ENCODE measurements around the gene CIP2A.
A peak's percentile ranks its signal among the peaks of the same experiment; 100 is the strongest.
"Not testable (repeated sequence)": the region's sequence is repeated elsewhere in the genome, so short reads cannot be mapped to it uniquely, and the experiment has no call there.

CIP2A gene

GRCh38 chr3:108589081-108589997 is at the start of gene CIP2A, which contains the start of gene DZIP3:
CIP2A (minus strand) TSS chr3:108589438; CDS start chr3:108589375, 63 bp downstream.
DZIP3 (plus strand) TSS chr3:108589722; CDS start chr3:108605407, 15,685 bp downstream.
- DNase-seq: peak; percentile 94 to 96 (median 94)

DNA sequence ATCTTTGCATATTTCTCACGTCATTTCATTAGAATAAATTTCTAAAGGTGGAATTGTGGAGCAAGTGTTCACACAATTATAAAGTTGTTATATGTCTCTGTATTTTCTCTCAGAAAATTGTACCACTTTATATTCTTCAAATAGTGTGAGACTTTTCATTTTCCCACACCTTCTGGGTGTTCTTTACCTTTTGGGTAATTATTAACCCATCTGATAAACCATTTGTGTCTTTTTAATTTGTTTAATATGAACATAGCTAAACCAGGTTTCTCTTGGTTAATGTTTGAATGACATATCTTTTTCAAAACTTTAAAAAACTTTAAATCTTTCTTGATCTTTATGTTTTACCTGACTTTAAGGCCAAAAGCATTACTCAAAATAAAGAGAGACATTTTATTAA is 40.7 kb upstream of the CIP2A start:
- DNase-seq: no peak

GRCh38 chr3:108623504-108623903 is 34.3 kb upstream of the CIP2A start:
- DNase-seq: no peak

GRCh38 chr3:108620250-108620649 is 31.0 kb upstream of the CIP2A start:
- DNase-seq: no peak

DNA sequence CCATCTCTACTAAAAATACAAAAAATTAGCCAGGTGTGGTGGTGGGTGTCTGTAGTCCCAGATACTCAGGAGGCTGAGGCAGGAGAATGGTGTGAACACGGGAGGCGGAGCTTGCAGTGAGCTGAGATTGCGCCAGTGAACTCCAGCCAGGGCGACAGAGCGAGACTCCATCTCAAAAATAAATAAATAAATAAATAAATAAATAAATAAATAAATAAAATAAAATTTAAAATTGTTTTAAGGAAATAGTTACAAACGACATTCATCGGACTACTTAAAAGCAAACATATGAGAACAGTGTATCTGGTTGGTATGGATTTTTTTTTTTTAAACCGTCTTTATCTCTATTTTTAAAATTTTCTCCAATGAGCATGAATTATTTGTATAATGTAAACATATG is 26.9 kb upstream of the CIP2A start:
- not testable (repeated sequence) for DNase-seq

DNA sequence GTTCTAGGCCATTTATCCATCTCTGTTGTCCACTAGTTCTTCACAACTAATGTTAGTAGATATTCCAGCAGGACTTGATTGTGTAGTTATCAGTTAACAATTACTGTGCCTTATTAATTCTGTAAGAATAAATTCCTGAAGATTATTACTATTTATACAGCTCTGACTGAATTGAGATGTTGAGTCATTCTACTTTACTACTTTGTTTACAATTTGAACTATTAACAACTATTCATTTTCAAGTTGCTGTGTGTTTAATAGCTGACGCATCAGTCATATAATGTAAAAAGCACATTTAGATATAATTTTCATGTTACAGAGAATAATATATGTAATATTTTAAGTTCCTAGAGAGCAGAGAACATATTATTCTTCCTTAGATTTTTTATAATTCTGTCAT is 21.4 kb upstream of the CIP2A start:
- no peak for DNase-seq

GRCh38 chr3:108608750-108609149 is 19.5 kb upstream of the CIP2A start:
- no peak for DNase-seq

DNA sequence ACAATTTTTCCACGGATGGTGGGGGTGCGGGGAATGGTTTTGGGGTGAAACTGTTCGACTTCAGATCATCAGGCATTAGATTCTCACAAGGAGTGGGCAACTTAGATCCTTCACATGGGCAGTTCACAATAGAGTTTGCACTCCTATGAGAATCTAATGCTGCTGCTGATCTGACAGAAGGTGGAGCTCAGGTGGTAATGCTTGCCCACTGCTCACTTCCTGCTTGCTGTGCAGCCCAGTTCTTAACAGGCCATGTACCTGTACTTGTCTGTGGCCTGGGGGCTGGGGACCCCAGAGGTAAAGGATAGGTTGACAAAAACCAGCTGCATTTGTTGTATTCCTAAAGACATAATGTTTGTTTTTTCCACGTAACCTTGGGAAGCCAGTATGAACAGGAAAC is 16.3 kb upstream of the CIP2A start:
- DNase-seq: no peak

DNA sequence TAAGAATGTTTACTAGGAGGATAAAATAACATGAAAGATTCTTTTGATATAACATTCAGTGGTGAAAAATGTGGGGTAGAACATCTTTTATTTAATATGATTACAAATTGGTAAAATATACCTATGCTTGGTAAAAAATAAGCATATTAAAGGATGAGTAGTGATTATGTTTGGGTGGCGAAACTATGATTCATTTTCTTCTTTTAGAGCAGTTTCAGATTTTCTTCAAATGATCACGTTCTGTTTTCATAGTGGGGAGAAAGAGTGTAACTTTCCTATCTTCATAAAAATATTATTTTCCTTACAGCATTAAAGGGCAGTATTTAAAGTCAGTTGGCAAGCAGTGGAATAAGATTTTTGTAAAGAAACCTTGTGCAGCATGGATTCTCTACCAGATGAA is 15.8 kb upstream of the CIP2A start:
- DNase-seq: no peak

GRCh38 chr3:108603691-108604090 is 14.5 kb upstream of the CIP2A start:
- no peak for DNase-seq

DNA sequence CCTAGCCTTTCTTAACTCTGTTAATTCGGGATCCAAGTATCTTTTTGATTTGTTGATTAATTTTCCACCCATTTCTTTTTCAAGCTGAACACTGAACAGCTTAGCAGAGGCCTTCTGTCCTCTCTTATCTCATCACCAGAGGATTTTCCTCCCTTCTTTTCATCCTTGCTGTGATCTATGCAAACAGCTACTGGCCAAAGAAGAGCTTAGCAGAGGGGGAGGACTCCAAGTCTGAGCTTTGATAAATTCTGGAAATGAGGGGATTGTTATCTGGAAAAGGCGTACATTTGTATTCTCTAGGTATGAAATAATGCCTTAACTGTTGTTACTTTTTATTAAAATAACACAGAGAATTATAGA is 13.7 kb upstream of the CIP2A start:
- no peak for DNase-seq

- DNase-seq: no peak
These were observed 13.2 kb upstream of the CIP2A start for GRCh38 chr3:108602249-108602934.

GRCh38 chr3:108599677-108600409 is 10.6 kb upstream of the CIP2A start:
- DNase-seq: no peak

GRCh38 chr3:108598375-108598774 is 9.1 kb upstream of the CIP2A start:
- no peak for DNase-seq

DNA sequence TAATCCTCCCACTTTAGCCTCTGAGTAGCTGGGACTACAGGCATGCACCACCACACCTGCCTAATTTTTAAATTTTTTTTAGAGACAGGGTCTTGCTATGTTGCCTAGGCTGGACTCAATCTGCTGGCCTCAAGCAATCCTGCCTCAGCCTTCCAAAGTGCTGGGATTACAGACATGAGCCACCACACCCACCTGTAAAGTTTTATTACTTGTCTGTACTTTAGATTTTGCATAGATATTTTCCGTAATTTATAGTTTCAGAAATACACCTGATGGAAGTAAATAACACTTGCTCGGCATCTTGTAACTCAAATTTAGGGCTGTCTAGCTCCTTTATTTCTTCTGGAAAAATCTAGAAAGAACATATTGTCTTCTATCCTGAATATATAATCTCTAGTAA is 6.1 kb upstream of the CIP2A start:
- DNase-seq: no peak

GRCh38 chr3:108590460-108590859 is 1.2 kb upstream of the CIP2A start:
- no peak for DNase-seq

DNA sequence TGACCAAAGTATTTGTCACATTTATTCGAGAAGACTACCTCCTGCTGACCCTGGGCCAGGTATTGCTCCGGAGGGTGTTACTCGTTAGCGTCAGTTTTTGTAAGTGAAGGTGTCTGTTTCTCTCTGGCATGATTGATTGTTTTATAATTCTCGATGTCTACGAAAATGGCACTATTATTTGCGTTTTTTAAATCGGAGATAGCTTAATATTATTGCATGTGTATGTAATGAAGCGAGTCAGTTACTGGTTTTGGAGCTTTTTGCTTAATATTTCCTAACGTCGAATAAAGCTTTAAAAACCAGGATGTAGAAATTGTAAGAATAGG is 723 bp upstream of the CIP2A start:
- DNase-seq: no peak

DNA sequence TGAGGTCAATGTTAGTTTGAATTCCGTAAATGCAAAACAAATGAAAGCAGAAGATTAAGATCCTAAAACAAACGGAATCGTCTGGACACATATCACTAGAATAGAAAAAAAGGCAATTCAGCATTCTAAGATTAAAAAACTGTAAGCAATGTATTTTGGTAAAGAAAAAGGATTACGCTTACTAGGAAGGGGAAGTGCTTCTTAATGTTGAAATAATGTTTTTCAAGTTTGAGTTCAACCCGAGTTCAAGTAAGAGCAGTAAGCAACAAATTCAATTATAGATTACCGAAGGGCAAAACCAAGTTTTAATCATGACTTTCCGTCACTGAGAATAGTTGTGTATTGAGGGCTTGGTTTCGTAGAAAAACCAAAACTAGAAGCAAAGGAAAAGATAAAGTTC is 637 bp downstream of the CIP2A start:
- peak; percentile 45 to 70 (median 67) for DNase-seq

- DNase-seq: no peak
These were observed 11.2 kb downstream of the CIP2A start for GRCh38 chr3:108578064-108578463.

- DNase-seq: no peak
These were observed 19.9 kb downstream of the CIP2A start for GRCh38 chr3:108569336-108569735.

GRCh38 chr3:108566599-108566998 is 22.6 kb downstream of the CIP2A start:
- no peak for DNase-seq

DNA sequence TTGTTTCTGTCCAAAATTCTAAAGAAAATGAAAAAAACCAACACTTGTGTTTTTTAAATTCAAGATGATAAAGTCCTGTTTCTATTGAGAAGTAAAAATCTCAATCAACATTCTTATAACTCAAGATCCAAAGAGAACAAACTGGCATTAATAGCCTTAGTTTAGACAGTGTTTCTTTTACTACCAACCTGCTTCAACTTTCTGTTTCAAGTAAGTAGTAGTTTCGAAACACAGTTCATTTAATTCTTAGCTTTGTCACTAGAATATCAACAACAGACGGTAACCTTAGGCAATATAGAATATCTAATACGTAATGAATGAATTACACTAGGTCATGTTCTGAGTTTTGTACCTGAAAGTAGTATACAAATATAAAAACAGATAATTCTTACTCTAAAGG is 23.7 kb downstream of the CIP2A start:
- DNase-seq: no peak

DNA sequence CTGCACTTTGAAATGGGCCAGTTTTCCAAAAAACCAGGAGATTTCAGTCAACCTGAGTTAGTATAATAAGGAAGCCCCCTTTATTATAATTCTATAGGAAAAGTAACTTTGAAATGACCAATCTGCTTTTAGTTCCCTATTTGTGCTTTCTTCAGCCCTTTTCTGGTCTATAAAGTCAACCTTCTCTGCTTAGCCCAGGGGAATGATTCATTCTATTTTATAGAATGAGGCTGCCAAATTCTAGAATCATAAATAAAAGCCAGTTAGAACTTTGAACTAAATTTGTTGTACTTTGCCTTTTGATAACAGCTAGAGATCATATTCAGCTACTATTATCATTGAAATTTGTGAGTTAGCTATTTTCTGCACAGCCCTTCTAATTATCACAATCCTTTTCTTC is 24.7 kb downstream of the CIP2A start:
- DNase-seq: peak in 1 of 3 donors; percentile 3

DNA sequence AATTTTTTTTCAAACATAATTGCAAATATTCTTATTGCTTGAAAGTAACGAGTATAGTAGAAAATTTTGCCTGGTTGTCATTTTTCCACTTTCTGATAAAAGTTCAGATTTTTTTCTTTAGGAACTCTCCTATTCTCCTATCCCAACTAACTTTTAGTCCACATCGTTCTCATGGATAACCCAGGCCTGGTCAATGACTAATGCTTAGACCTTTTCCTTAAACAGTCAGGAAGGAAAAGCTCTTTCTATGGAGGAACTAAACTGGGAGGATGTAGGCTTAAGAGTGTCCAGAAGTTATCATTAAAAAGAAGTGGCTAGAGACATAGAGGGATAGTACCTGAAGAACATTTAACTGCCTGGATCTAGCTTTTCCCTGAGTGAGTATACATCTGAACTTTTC is 26.7 kb downstream of the CIP2A start:
- no peak for DNase-seq
